CD14-positive monocyte (primary cell): ENCODE measurements around the gene ELP2. TPM values are rescaled to one million over a fixed set of nuclear protein-coding genes. Genes with fewer than 3 reads are reported as not detected.

Experiments
- DNase-seq, 3 donors: peaks; one replicate each; pipeline ENCODE4 v3.0.0-alpha.2; 2011 to 2022
- H2AFZ ChIP-seq: 2 replicates; pipeline ENCODE4 v1.6.0; 2012; ENCODE audit warnings: mild to moderate bottlenecking, low read depth, low read length, inconsistent platforms; ENCODE audit not compliant: insufficient read depth, poor library complexity, severe bottlenecking
- H3K27ac ChIP-seq, 2 donors: 1 replicate in 1 of 2; 2 replicates in 1 of 2; pipeline ENCODE4 v1.5.1; 2012 to 2013; ENCODE audit warnings: low read length in 2 of 2, control low read depth in 1 of 2, inconsistent platforms in 1 of 2, low read depth in 1 of 2, mild to moderate bottlenecking in 1 of 2
- H3K27me3 ChIP-seq, 2 donors: one replicate each; pipeline versions ENCODE4 v1.6.0 to v1.6.1; 2011 to 2013; ENCODE audit warnings: low read length in 2 of 2; ENCODE audit not compliant: control insufficient read depth in 2 of 2, insufficient read depth in 2 of 2
- H3K36me3 ChIP-seq, 2 donors: replicated peaks in 1 of 2; 1 replicate in 1 of 2; 2 replicates in 1 of 2; pipeline versions ENCODE4 v1.5.1 to v1.6.1; 2012 to 2013; ENCODE audit warnings: low read length in 2 of 2, control low read depth in 1 of 2, inconsistent platforms in 1 of 2, mild to moderate bottlenecking in 1 of 2; ENCODE audit not compliant: insufficient read depth in 2 of 2, control insufficient read depth in 1 of 2
- H3K4me1 ChIP-seq, 2 donors: 1 replicate in 1 of 2; 2 replicates in 1 of 2; pipeline versions ENCODE4 v1.5.1 to v1.6.1; 2012 to 2013; ENCODE audit warnings: low read length in 2 of 2, control low read depth in 1 of 2, inconsistent platforms in 1 of 2, mild to moderate bottlenecking in 1 of 2, moderate library complexity in 1 of 2; ENCODE audit not compliant: insufficient read depth in 2 of 2, control insufficient read depth in 1 of 2
- H3K4me2 ChIP-seq: replicated peaks from 2 replicates; pipeline ENCODE3; 2012; ENCODE audit warnings: low read length, moderate library complexity, mild to moderate bottlenecking; ENCODE audit not compliant: poor library complexity, severe bottlenecking; ENCODE audit errors: extremely low read depth
- H3K4me3 ChIP-seq, 3 experiments: fragments of 200-600 bp in 1 of 3; sonication (generic) in 1 of 3; replicated peaks in 1 of 3; 1 replicate in 2 of 3; 2 replicates in 1 of 3; pipeline ENCODE4 v1.5.1; 2011 to 2013; ENCODE audit warnings: low read length in 3 of 3, mild to moderate bottlenecking in 3 of 3, control low read depth in 2 of 3, low read depth in 2 of 3, inconsistent platforms in 1 of 3, moderate library complexity in 1 of 3
- H3K79me2 ChIP-seq: 2 replicates; pipeline ENCODE4 v1.6.0; 2012; ENCODE audit warnings: mild to moderate bottlenecking, control low read depth, inconsistent platforms, low read length, moderate library complexity; ENCODE audit not compliant: insufficient read depth
- H3K9ac ChIP-seq: 2 replicates; pipeline ENCODE4 v1.6.0; 2017; ENCODE audit warnings: low read length, mild to moderate bottlenecking; ENCODE audit not compliant: insufficient read depth, poor library complexity, severe bottlenecking
- H3K9me3 ChIP-seq, 2 donors: replicated peaks in 1 of 2; 1 replicate in 1 of 2; 2 replicates in 1 of 2; pipeline versions ENCODE4 v1.5.1 to v1.6.1; 2012 to 2013; ENCODE audit warnings: low read length in 2 of 2, control low read depth in 1 of 2; ENCODE audit not compliant: control insufficient read depth in 1 of 2, insufficient read depth in 1 of 2
- H4K20me1 ChIP-seq: 2 replicates; pipeline ENCODE4 v1.6.0; 2012; ENCODE audit warnings: mild to moderate bottlenecking, low read length, control low read depth, moderate library complexity; ENCODE audit not compliant: insufficient read depth
- H3K27ac Mint-ChIP-seq, 7 donors: one replicate each; pipeline ENCODE4 v1.8.0; 2020; ENCODE audit warnings: mild to moderate bottlenecking in 7 of 7, mixed read lengths in 7 of 7, moderate library complexity in 6 of 7, inconsistent platforms in 2 of 7
- H3K27me3 Mint-ChIP-seq, 3 donors: one replicate each; pipeline ENCODE4 v1.8.0; 2021 to 2022; ENCODE audit warnings: low read depth in 3 of 3, mild to moderate bottlenecking in 3 of 3, mixed read lengths in 3 of 3, moderate library complexity in 3 of 3, inconsistent platforms in 1 of 3
- H3K36me3 Mint-ChIP-seq, 2 donors: one replicate each; pipeline ENCODE4 v1.8.0; 2020; ENCODE audit warnings: mixed read lengths in 2 of 2, inconsistent platforms in 1 of 2, mild to moderate bottlenecking in 1 of 2
- H3K4me1 Mint-ChIP-seq: one replicate; pipeline ENCODE4 v1.8.0; 2020; ENCODE audit warnings: mild to moderate bottlenecking, mixed read lengths
- H3K4me3 Mint-ChIP-seq, 2 donors: one replicate each; pipeline ENCODE4 v1.8.0; 2020; ENCODE audit warnings: mild to moderate bottlenecking in 2 of 2, mixed read lengths in 2 of 2, moderate library complexity in 1 of 2
- H3K9me3 Mint-ChIP-seq, 7 donors: one replicate each; pipeline ENCODE4 v1.8.0; 2020 to 2022; ENCODE audit warnings: mixed read lengths in 7 of 7, mild to moderate bottlenecking in 6 of 7, moderate library complexity in 6 of 7, inconsistent platforms in 2 of 7
- CTCF ChIP-seq: fragments of 200-600 bp; IDR thresholded peaks from one replicate; pipeline ENCODE4 v1.8.0; 2022; ENCODE audit warnings: antibody characterized with exemption, mild to moderate bottlenecking
- WGBS: methylation state at CpG from one replicate; pipeline ENCODE4 v1.1.5; 2013; ENCODE audit warnings: missing lambda C conversion rate; ENCODE audit not compliant: insufficient coverage; 5-methylcytosine and 5-hydroxymethylcytosine counted together
- intact Hi-C, 2 donors: fragments of 100-400 bp; cut with micrococcal nuclease; formaldehyde crosslinking; loops; one replicate each; pipeline versions ENCODE4 v1.15.0 to v1.15.1; 2023
- polyA plus RNA-seq, 3 donors: library from polyadenylated mRNA; depleted of rRNA in 1 of 3; unstranded in 2 of 3; stranded (reverse) in 1 of 3; fragments of 300-500 nt in 2 of 3; fragments of >200 nt in 1 of 3; fragmentation: Illumina TruSeq in 2 of 3; gene quantifications; 1 replicate in 2 of 3; 2 replicates in 1 of 3; pipeline ENCODE4 v1.2.3, GENCODE V29; 2012 to 2021

Gene ELP2
- polyA plus RNA-seq, 3 donors: 24.8 to 52.5 (median 27.1) TPM

GRCh38 chr18:36143391-36143790 lies 13.7 kb downstream of the ELP2 start:
- H3K36me3 Mint-ChIP-seq: peaks cover 69 to 82% of the 10 kb centered on the region in 2 donors
- Histone ChIP-seq H3K4me2 (no peak overlapping the region), H3K27ac (no peak overlapping the region), H3K9me3 (no peaks in the 10 kb centered on the region), H3K4me3 (no peak overlapping the region), H3K79me2 (no peaks in the 10 kb centered on the region), H3K27me3 (no peaks in the 10 kb centered on the region), H4K20me1 (no peaks in the 10 kb centered on the region), H3K9ac (no peak overlapping the region), H2AFZ (no peak overlapping the region), H3K4me1 (no peaks in the 10 kb centered on the region), H3K36me3 (peaks cover 90 to 96% of the 10 kb centered on the region in 2 donors)
- intact Hi-C loops: no loop called here
- H3K27ac Mint-ChIP-seq: no peak overlapping the region
- no peak for DNase-seq
- no peak for TF ChIP-seq CTCF
- no peaks in the 10 kb centered on the region for H3K27me3 Mint-ChIP-seq
- H3K4me3 Mint-ChIP-seq: no peak overlapping the region
- no peaks in the 10 kb centered on the region for H3K9me3 Mint-ChIP-seq
- H3K4me1 Mint-ChIP-seq: no peaks in the 10 kb centered on the region
- WGBS: no CpG with 5 or more reads among the region's 2 CpGs

GRCh38 chr18:36149514-36150289 lies 20.0 kb downstream of the ELP2 start:
- no peaks in the 10 kb centered on the region for H3K4me1 ChIP-seq
- H3K9me3 ChIP-seq: no peaks in the 10 kb centered on the region
- DNase-seq: no peak
- no peak overlapping the region for H3K4me2 ChIP-seq
- no peak for TF ChIP-seq CTCF
- Mint-ChIP-seq H3K4me3 (no peak overlapping the region), H3K27me3 (no peaks in the 10 kb centered on the region), H3K36me3 (peaks cover 82 to 89% of the 10 kb centered on the region in 2 donors), H3K27ac (peak overlapping the region in 1 of 7 donors; percentile 28), H3K9me3 (no peaks in the 10 kb centered on the region), H3K4me1 (no peaks in the 10 kb centered on the region)
- H2AFZ ChIP-seq: no peak overlapping the region
- no peaks in the 10 kb centered on the region for H3K27me3 ChIP-seq
- no CpG with 5 or more reads among the region's 5 CpGs for WGBS
- no peak overlapping the region for H3K9ac ChIP-seq
- H3K79me2 ChIP-seq: no peaks in the 10 kb centered on the region
- intact Hi-C loops: no loop called here
- H3K4me3 ChIP-seq: no peak overlapping the region
- H4K20me1 ChIP-seq: no peaks in the 10 kb centered on the region
- peaks cover 81 to 99% of the 10 kb centered on the region in 2 donors for H3K36me3 ChIP-seq
- H3K27ac ChIP-seq: no peak overlapping the region
